ENCODE results near the gene FAM163A. TPM values are rescaled to one million over a fixed set of nuclear protein-coding genes. Genes with fewer than 3 reads are reported as not detected.
"Not testable (repeated sequence)": the region's sequence is repeated elsewhere in the genome, so short reads cannot be mapped to it uniquely, and the experiment has no call there.

FAM163A gene
- total RNA-seq, 5 donors from 2014 or later (not counting 1 experiment from before 2014, with no cell fraction given) = 0.25 TPM; not detected in 4

GRCh38 chr1:179800481-179800880 lies 57.4 kb downstream of the FAM163A start:
- Histone ChIP-seq H3K9me3 (no peaks in the 10 kb centered on the region), H3K27me3 (replicated peaks in 1 of 2; ENCODE audit: control insufficient read depth in 2 of 2, extremely low read depth in 1 of 2, insufficient read depth in 2 of 2, low read length in 1 of 2) (peaks cover 0 to 5% of the 10 kb centered on the region in 2 experiments), H3K4me1 (ENCODE audit: control insufficient read depth in 1 of 2, extremely low read depth in 1 of 2, insufficient read depth in 2 of 2, low read length in 2 of 2) (no peaks in the 10 kb centered on the region), H3K4me3 (ENCODE audit: control insufficient read depth in 1 of 2, extremely low read depth in 1 of 2, low read length in 1 of 2) (no peak overlapping the region), H3K27ac (ENCODE audit: low read length) (no peak overlapping the region), H3K36me3 (ENCODE audit: control insufficient read depth in 2 of 2, extremely low read depth in 1 of 2, insufficient read depth in 1 of 2, low read length in 1 of 2) (no peaks in the 10 kb centered on the region)
- H3K4me3 Mint-ChIP-seq = no peak overlapping the region
- 82% methylated on average over 4 of the region's 4 CpGs for WGBS (ENCODE audit: insufficient coverage)
- H3K4me1 Mint-ChIP-seq = no peaks in the 10 kb centered on the region
- ATAC-seq (replicated peaks in 1 of 4) (no peak), DNase-seq (no peak)
- CTCF ChIA-PET = interaction anchor here in 1 of 2 donors (0.5 to 1.4 kb wide), 3 partner anchors 10 to 73 kb away, joined by 3 to 4 read pairs (median 3); no protein-coding TSS in a partner anchor
- H3K27me3 Mint-ChIP-seq = peaks cover 0 to 5% of the 10 kb centered on the region in 2 donors
- H3K36me3 Mint-ChIP-seq = no peaks in the 10 kb centered on the region
- no peaks in the 10 kb centered on the region for H3K9me3 Mint-ChIP-seq
- POLR2A ChIA-PET = no interaction called here
- H3K27ac Mint-ChIP-seq = no peak overlapping the region

DNA sequence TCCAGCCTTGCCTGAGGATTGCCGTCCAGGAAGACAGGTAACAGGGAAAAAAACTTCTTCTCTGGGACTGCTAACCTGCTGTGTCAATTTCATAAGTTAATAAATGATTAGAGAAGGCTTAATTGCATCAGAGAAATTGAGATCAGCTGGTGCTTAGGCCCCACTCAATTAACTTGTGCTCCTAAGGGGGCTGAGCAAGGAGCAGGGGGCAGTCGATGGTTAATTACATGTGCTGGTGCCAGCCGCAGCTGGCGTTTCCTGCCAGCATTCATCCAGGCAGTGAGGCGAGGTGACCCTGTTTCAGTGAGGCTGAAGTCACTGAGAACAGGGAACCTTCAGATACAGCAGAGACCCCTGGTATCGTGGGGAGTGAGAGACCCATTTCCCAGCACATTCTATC lies 60.0 kb downstream of the FAM163A start:
- no peak overlapping the region for H3K4me3 Mint-ChIP-seq
- Histone ChIP-seq H3K4me3 (ENCODE audit: control insufficient read depth in 1 of 2, extremely low read depth in 1 of 2, low read length in 1 of 2) (no peak overlapping the region), H3K36me3 (ENCODE audit: control insufficient read depth in 2 of 2, extremely low read depth in 1 of 2, insufficient read depth in 1 of 2, low read length in 1 of 2) (no peaks in the 10 kb centered on the region), H3K9me3 (no peaks in the 10 kb centered on the region), H3K4me1 (ENCODE audit: control insufficient read depth in 1 of 2, extremely low read depth in 1 of 2, insufficient read depth in 2 of 2, low read length in 2 of 2) (no peaks in the 10 kb centered on the region), H3K27ac (ENCODE audit: low read length) (no peak overlapping the region), H3K27me3 (replicated peaks in 1 of 2; ENCODE audit: control insufficient read depth in 2 of 2, extremely low read depth in 1 of 2, insufficient read depth in 2 of 2, low read length in 1 of 2) (peaks cover 0 to 11% of the 10 kb centered on the region in 2 experiments)
- no peaks in the 10 kb centered on the region for H3K4me1 Mint-ChIP-seq
- DNase-seq (no peak), ATAC-seq (replicated peaks in 1 of 4) (no peak)
- ChIA-PET POLR2A (no interaction called here), CTCF (interaction anchor here (0.6 to 1.5 kb wide), 3 partner anchors 12 to 107 kb away, joined by 4 to 5 read pairs (median 4); no protein-coding TSS in a partner anchor)
- peaks cover 0 to 9% of the 10 kb centered on the region in 2 donors for H3K27me3 Mint-ChIP-seq
- no peaks in the 10 kb centered on the region for H3K9me3 Mint-ChIP-seq
- no peak overlapping the region for H3K27ac Mint-ChIP-seq
- 50% methylated on average over 4 of the region's 6 CpGs for WGBS (ENCODE audit: insufficient coverage)
- H3K36me3 Mint-ChIP-seq = no peaks in the 10 kb centered on the region

DNA sequence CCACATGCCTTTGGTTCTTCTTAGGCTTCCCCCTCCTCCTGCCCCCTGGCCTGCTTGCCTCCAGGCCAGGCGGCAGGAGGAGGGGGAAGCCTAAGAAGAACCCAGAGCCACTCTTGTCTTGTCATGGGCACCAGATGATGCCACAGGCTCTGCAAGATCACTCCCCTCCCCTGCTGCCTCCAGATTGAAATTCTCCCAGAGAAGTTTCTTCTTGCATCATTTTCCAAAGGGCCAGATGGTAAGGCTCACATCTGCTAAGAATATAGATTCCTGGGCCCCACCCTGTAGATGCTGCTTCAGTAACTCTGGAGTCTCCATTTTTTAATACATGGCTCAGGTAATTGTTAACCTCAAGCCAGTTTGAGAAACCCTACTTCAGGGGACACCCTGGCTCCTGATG lies 60.8 kb downstream of the FAM163A start:
- no peak overlapping the region for H3K27ac Mint-ChIP-seq
- ChIA-PET CTCF (interaction anchor here (0.7 to 0.9 kb wide), 2 partner anchors 11 to 728 kb away, joined by 4 to 6 read pairs; no protein-coding TSS in a partner anchor), POLR2A (no interaction called here)
- Histone ChIP-seq H3K27me3 (replicated peaks in 1 of 2; ENCODE audit: control insufficient read depth in 2 of 2, extremely low read depth in 1 of 2, insufficient read depth in 2 of 2, low read length in 1 of 2) (peaks cover 0 to 11% of the 10 kb centered on the region in 2 experiments), H3K4me1 (ENCODE audit: control insufficient read depth in 1 of 2, extremely low read depth in 1 of 2, insufficient read depth in 2 of 2, low read length in 2 of 2) (no peaks in the 10 kb centered on the region), H3K27ac (ENCODE audit: low read length) (no peak overlapping the region), H3K9me3 (no peaks in the 10 kb centered on the region), H3K36me3 (ENCODE audit: control insufficient read depth in 2 of 2, extremely low read depth in 1 of 2, insufficient read depth in 1 of 2, low read length in 1 of 2) (no peaks in the 10 kb centered on the region), H3K4me3 (ENCODE audit: control insufficient read depth in 1 of 2, extremely low read depth in 1 of 2, low read length in 1 of 2) (no peak overlapping the region)
- no CpG with 5 or more reads among the region's 1 CpG for WGBS (ENCODE audit: insufficient coverage)
- no peak for ATAC-seq (replicated peaks in 1 of 4)
- no peak for DNase-seq
- no peaks in the 10 kb centered on the region for H3K36me3 Mint-ChIP-seq
- H3K27me3 Mint-ChIP-seq = peaks cover 0 to 9% of the 10 kb centered on the region in 2 donors
- no peaks in the 10 kb centered on the region for H3K4me1 Mint-ChIP-seq
- H3K9me3 Mint-ChIP-seq = no peaks in the 10 kb centered on the region
- H3K4me3 Mint-ChIP-seq = no peak overlapping the region

- CTCF ChIA-PET = interaction anchor here in 1 of 2 donors (0.9 kb wide), 1 partner anchor 11 kb away, joined by 6 read pairs; no protein-coding TSS in a partner anchor
- H3K27ac Mint-ChIP-seq, POLR2A ChIA-PET: not testable (repeated sequence)
Observed at GRCh38 chr1:179804417-179804816, 61.3 kb downstream of the FAM163A start.

DNA sequence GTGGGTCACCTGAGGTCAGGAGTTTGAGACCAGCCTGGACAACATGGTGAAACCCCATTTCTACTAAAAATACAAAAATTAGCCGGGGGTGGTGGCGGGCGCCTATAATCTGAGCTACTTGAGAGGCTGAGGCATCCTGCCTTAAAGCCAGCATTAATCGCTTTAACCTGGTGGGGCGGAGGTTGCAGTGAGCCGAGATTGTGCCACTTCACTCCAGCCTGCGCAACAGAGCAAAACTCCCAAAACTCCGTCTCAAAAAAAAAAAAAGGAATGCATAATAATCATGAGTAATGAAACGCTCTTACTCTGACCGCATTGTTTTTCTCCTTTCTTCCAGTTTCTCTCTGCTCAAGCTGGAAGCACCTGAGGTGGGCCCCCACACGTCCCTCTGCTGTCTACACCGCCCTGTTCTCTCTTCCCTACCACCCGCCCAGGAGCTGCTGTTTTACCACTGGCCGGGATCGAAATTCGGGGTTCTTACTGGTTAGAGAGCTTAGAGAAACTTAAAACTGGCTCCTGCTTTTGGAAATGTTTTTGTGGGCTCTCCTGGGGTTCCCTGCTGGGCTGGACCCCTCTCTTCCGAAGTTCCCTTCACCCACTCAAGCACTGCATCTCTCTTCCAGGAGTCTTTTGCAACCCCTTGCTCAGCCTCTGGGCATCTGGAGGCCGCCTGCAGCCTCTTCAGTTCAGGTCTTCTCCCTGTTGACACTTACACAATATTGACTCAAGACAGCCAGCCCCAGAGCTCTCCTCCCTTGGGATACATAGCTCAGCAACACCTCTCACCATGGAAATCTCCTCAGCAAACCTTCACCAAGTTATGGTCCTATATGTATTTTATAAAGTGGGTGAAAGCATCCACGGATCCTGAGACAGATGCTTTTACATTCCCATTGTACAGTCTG lies 62.5 kb downstream of the FAM163A start:
- Histone ChIP-seq H3K4me3 (ENCODE audit: control insufficient read depth in 1 of 2, extremely low read depth in 1 of 2, low read length in 1 of 2) (no peak overlapping the region), H3K9me3 (no peaks in the 10 kb centered on the region), H3K4me1 (ENCODE audit: control insufficient read depth in 1 of 2, extremely low read depth in 1 of 2, insufficient read depth in 2 of 2, low read length in 2 of 2) (peaks cover 0 to 7% of the 10 kb centered on the region in 2 experiments), H3K27me3 (replicated peaks in 1 of 2; ENCODE audit: control insufficient read depth in 2 of 2, extremely low read depth in 1 of 2, insufficient read depth in 2 of 2, low read length in 1 of 2) (peaks cover 0 to 23% of the 10 kb centered on the region in 2 experiments), H3K27ac (ENCODE audit: low read length) (no peak overlapping the region), H3K36me3 (ENCODE audit: control insufficient read depth in 2 of 2, extremely low read depth in 1 of 2, insufficient read depth in 1 of 2, low read length in 1 of 2) (no peaks in the 10 kb centered on the region)
- Mint-ChIP-seq H3K4me3 (no peak overlapping the region), H3K36me3 (no peaks in the 10 kb centered on the region), H3K9me3 (no peaks in the 10 kb centered on the region), H3K27me3 (peaks cover 2 to 9% of the 10 kb centered on the region in 2 donors), H3K27ac (no peak overlapping the region), H3K4me1 (peaks cover 4 to 6% (median 5%) of the 10 kb centered on the region in 3 donors)
- no peak for DNase-seq
- ChIA-PET CTCF (interaction anchor here (0.6 to 1.3 kb wide), 4 partner anchors 9 to 99 kb away, joined by 3 to 6 read pairs (median 4); no protein-coding TSS in a partner anchor), POLR2A (interaction anchor here (0.5 to 0.6 kb wide), 2 partner anchors 9 to 1079 kb away, joined by 3 to 10 read pairs; no protein-coding TSS in a partner anchor)
- 85% methylated on average over 4 of the region's 19 CpGs for WGBS (ENCODE audit: insufficient coverage)
- ATAC-seq (replicated peaks in 1 of 4) = no peak

More at GRCh38 chr1:179804417-179804816, 61.3 kb downstream of the FAM163A start:
- H3K27me3 Mint-ChIP-seq; DNase-seq; ATAC-seq (replicated peaks in 1 of 4); H3K36me3 ChIP-seq (ENCODE audit: control insufficient read depth in 2 of 2, extremely low read depth in 1 of 2, insufficient read depth in 1 of 2, low read length in 1 of 2); H3K4me1 ChIP-seq (ENCODE audit: control insufficient read depth in 1 of 2, extremely low read depth in 1 of 2, insufficient read depth in 2 of 2, low read length in 2 of 2); H3K9me3 ChIP-seq; H3K36me3 Mint-ChIP-seq; H3K27ac ChIP-seq (ENCODE audit: low read length); H3K9me3 Mint-ChIP-seq; H3K4me3 Mint-ChIP-seq; H3K4me3 ChIP-seq (ENCODE audit: control insufficient read depth in 1 of 2, extremely low read depth in 1 of 2, low read length in 1 of 2); H3K4me1 Mint-ChIP-seq: not testable (repeated sequence)
- WGBS (ENCODE audit: insufficient coverage) = no CpG with 5 or more reads among the region's 2 CpGs
- peaks cover 0 to 13% of the 10 kb centered on the region in 2 experiments for H3K27me3 ChIP-seq (replicated peaks in 1 of 2; ENCODE audit: control insufficient read depth in 2 of 2, extremely low read depth in 1 of 2, insufficient read depth in 2 of 2, low read length in 1 of 2)

GRCh38 chr1:179806333-179806732 lies 63.2 kb downstream of the FAM163A start:
- Histone ChIP-seq H3K36me3 (ENCODE audit: control insufficient read depth in 2 of 2, extremely low read depth in 1 of 2, insufficient read depth in 1 of 2, low read length in 1 of 2) (no peaks in the 10 kb centered on the region), H3K4me1 (ENCODE audit: control insufficient read depth in 1 of 2, extremely low read depth in 1 of 2, insufficient read depth in 2 of 2, low read length in 2 of 2) (peaks cover 0 to 7% of the 10 kb centered on the region in 2 experiments), H3K27ac (ENCODE audit: low read length) (no peak overlapping the region), H3K4me3 (ENCODE audit: control insufficient read depth in 1 of 2, extremely low read depth in 1 of 2, low read length in 1 of 2) (no peak overlapping the region), H3K27me3 (replicated peaks in 1 of 2; ENCODE audit: control insufficient read depth in 2 of 2, extremely low read depth in 1 of 2, insufficient read depth in 2 of 2, low read length in 1 of 2) (peaks cover 0 to 29% of the 10 kb centered on the region in 2 experiments), H3K9me3 (no peaks in the 10 kb centered on the region)
- WGBS (ENCODE audit: insufficient coverage) = 80% methylated on average over 1 of the region's 4 CpGs
- H3K9me3 Mint-ChIP-seq = no peaks in the 10 kb centered on the region
- POLR2A ChIA-PET = interaction anchor here in 1 of 2 donors (0.5 to 0.6 kb wide), 2 partner anchors 100 to 1080 kb away, joined by 3 read pairs; no protein-coding TSS in a partner anchor
- ATAC-seq (replicated peaks in 1 of 4) (no peak), DNase-seq (no peak)
- H3K4me1 Mint-ChIP-seq = peaks cover 4 to 6% (median 5%) of the 10 kb centered on the region in 3 donors
- H3K36me3 Mint-ChIP-seq = no peaks in the 10 kb centered on the region
- no peak overlapping the region for H3K4me3 Mint-ChIP-seq
- CTCF ChIA-PET = interaction anchor here (0.6 to 10.6 kb wide), 4 partner anchors 9 to 100 kb away, joined by 3 to 411 read pairs (median 5); no protein-coding TSS in a partner anchor
- H3K27me3 Mint-ChIP-seq = peaks cover 2 to 9% of the 10 kb centered on the region in 2 donors
- H3K27ac Mint-ChIP-seq = no peak overlapping the region

Data from T-cell (primary cell).